ENCODE data around the gene KCNG4. TPM values are rescaled to one million over a fixed set of nuclear protein-coding genes. Genes with fewer than 3 reads are reported as not detected.
"Not testable (repeated sequence)": the region's sequence is repeated elsewhere in the genome, so short reads cannot be mapped to it uniquely, and the experiment has no call there.

Gene KCNG4
- total and polyA plus RNA-seq, 8 donors: 0.03 to 0.06 (median 0.04) TPM; not detected in 3

DNA sequence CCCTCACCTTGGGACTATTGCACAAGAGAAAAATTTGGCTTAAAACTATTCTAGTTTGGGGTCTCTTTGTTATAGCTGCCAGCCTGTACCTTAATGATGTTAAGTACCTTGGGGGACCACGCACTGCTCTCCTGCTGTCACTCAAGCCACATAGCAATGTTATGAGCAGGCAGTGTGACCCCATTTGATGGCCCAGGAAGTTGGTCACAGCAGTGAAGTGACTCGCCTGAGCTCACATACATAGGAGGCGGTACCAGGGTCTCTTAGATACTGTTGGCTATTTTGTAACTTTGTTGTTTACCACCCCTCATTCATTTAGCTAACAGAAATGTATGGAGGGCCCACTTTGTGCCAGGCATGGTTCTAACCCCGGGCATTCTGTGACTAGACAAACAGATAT lies 16.4 kb downstream of the KCNG4 start:
- Histone ChIP-seq H3K4me3 (no peak overlapping the region), H3K27me3 (peaks cover 0 to 18% of the 10 kb centered on the region in 2 donors), H3K36me3 (no peaks in the 10 kb centered on the region), H3K27ac (no peak overlapping the region), H3K9me3 (no peaks in the 10 kb centered on the region), H3K4me1 (no peaks in the 10 kb centered on the region)
- ATAC-seq (no peak), DNase-seq (no peak)
- intact Hi-C loops (cut with DNase I): no loop called here
- TF ChIP-seq, protein P1, sequence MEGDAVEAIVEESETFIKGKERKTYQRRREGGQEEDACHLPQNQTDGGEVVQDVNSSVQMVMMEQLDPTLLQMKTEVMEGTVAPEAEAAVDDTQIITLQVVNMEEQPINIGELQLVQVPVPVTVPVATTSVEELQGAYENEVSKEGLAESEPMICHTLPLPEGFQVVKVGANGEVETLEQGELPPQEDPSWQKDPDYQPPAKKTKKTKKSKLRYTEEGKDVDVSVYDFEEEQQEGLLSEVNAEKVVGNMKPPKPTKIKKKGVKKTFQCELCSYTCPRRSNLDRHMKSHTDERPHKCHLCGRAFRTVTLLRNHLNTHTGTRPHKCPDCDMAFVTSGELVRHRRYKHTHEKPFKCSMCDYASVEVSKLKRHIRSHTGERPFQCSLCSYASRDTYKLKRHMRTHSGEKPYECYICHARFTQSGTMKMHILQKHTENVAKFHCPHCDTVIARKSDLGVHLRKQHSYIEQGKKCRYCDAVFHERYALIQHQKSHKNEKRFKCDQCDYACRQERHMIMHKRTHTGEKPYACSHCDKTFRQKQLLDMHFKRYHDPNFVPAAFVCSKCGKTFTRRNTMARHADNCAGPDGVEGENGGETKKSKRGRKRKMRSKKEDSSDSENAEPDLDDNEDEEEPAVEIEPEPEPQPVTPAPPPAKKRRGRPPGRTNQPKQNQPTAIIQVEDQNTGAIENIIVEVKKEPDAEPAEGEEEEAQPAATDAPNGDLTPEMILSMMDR (IDR thresholded peaks at IDR 0.05): no peak

DNA sequence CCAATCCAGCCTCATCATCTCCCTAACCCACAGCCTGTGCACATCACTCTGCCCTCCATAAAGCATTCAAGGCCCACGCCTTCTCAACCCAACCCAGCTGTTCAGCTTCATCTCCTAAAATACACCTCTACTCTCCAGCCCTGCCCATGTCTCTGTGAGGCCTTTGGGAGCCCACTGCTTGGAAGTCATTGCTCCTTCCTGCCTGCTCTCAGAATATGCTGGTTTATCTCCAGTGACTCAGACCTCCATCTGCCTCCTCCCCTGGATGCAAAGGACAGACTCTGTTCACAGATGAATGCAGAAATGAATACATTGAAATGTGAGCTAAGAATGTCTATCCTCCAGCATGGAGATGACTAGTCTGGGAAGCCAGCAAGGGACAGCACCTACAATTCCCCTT lies 19.0 kb downstream of the KCNG4 start:
- H3K36me3 ChIP-seq: no peaks in the 10 kb centered on the region
- no peaks in the 10 kb centered on the region for H3K9me3 ChIP-seq
- no peak for DNase-seq
- no peaks in the 10 kb centered on the region for H3K4me1 ChIP-seq
- H3K27ac ChIP-seq: no peak overlapping the region
- no peak overlapping the region for H3K4me3 ChIP-seq
- intact Hi-C loops (cut with DNase I): no loop called here
- peaks cover 0 to 11% of the 10 kb centered on the region in 2 donors for H3K27me3 ChIP-seq
- no peak for ATAC-seq
- TF ChIP-seq, protein P1 (IDR thresholded peaks at IDR 0.05): no peak

DNA sequence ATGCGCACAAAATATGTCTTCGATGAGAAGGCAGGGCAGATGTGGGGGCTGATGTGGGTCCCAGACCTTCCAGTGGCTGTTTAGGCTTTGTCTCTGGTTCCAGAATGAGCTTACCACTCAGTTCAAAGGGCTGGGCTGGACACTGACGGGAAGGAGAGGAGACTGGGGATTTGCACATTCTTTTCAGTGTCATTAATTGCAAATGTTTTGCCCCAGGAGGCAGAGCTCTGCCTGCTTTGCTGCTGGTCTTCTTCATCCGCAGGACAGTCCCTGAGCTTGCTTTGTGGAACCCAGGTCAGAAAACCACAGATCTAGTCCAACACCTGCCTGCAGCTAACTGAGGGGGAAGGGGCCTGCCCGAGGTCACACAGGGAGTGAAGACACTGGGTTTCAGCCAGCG lies 20.9 kb downstream of the KCNG4 start:
- DNase-seq: no peak
- TF ChIP-seq, protein P1 (IDR thresholded peaks at IDR 0.05): no peak
- ATAC-seq: no peak
- no peaks in the 10 kb centered on the region for H3K4me1 ChIP-seq
- H3K4me3 ChIP-seq: no peak overlapping the region
- H3K36me3 ChIP-seq: no peaks in the 10 kb centered on the region
- H3K9me3 ChIP-seq: no peaks in the 10 kb centered on the region
- intact Hi-C loops (cut with DNase I): no loop called here
- H3K27me3 ChIP-seq: no peaks in the 10 kb centered on the region
- no peak overlapping the region for H3K27ac ChIP-seq

DNA sequence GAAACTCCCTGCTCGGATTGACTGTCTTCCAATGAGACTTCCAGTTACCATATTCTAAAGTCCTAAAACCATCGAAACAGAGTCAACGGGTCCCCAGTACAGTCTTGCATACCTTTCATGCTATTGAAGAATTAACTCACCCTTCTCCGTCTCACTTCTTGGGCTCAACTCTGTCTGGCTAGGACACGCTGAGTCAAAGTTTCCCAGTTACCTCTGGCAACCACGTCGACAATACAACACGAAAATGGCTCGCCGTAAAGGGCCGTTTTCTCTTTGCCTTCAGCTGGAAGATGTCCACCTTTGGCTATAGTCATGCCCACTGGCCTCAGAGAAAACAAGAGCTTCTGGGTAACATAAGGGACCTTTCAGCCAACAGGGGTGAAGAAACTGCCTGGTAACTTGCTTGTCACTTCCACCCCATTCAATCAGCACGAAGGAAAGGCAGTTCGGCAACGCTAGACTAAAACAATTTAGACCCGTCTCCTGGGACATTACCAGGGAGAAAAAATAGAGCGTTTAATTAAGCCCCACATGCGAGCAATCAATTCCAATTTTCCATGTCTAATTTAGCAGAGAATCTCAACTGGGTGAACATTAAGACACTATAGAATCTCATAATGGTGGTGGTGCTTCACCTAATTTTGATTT lies 21.5 kb downstream of the KCNG4 start:
- ATAC-seq: no peak
- DNase-seq: no peak
- Histone ChIP-seq H3K36me3 (no peaks in the 10 kb centered on the region), H3K4me1 (no peaks in the 10 kb centered on the region), H3K4me3 (no peak overlapping the region), H3K27me3 (no peaks in the 10 kb centered on the region), H3K27ac (no peak overlapping the region), H3K9me3 (no peaks in the 10 kb centered on the region)
- intact Hi-C loops (cut with DNase I): no loop called here
- TF ChIP-seq, protein P1 (IDR thresholded peaks at IDR 0.05): no peak

DNA sequence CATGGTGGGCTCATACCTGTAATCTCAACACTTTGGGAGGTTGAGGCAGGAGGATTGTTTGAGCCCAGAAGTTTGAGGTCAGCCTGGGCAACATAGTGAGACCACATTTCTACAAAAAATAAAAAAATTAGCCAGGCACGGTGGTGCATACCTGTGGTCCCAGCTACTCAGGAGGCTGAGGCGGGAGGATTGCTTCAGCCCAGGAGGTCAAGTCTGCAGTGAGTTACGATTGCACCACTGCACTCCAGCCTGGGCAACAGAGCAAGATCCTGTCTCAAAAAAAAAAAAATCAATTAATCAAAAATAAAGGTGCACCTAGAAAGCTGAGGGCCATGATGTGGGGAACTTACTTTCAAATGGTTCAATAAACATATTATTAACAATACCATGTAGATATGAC lies 23.7 kb downstream of the KCNG4 start:
- H3K27ac ChIP-seq; DNase-seq; H3K4me3 ChIP-seq; H3K4me1 ChIP-seq; H3K36me3 ChIP-seq; H3K27me3 ChIP-seq; ATAC-seq; H3K9me3 ChIP-seq; intact Hi-C loops (cut with DNase I): not testable (repeated sequence)

DNA sequence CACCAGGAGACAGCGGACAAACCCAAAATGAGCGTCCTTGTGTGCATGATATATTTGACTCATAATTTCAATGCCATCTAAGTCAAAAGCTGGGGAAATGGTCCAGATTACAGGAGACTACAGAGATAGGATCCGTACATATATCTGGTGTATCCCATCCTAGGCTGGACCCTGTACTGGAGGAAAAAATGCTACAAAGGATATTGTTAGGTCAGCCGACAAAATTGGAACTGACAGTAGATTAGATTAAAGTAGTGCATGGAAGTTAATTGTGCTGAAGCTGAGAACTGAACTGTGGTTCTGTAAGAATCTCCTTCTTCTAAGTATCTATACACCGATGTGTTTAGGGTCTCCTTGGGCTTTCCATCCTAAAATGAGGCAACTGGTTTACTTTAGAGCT lies 24.3 kb downstream of the KCNG4 start:
- no peak for DNase-seq
- no peaks in the 10 kb centered on the region for H3K27me3 ChIP-seq
- H3K27ac ChIP-seq: no peak overlapping the region
- no peaks in the 10 kb centered on the region for H3K36me3 ChIP-seq
- intact Hi-C loops (cut with DNase I): no loop called here
- H3K4me1 ChIP-seq: no peaks in the 10 kb centered on the region
- no peak for ATAC-seq
- TF ChIP-seq, protein P1 (IDR thresholded peaks at IDR 0.05): no peak
- H3K4me3 ChIP-seq: no peak overlapping the region
- H3K9me3 ChIP-seq: no peaks in the 10 kb centered on the region
